AG09309 (cell line): Measurements from ENCODE around the gene LINS1.

Source experiments
- DNase-seq: peaks from one replicate; pipeline ENCODE4 v3.0.0-alpha.2; 2010; ENCODE audit warnings: low read depth
- H3K4me3 ChIP-seq: 2 replicates; pipeline ENCODE4 v1.5.1; 2011; ENCODE audit warnings: mild to moderate bottlenecking, low read depth, low read length, moderate library complexity; ENCODE audit not compliant: control insufficient read depth
- TF ChIP-seq, protein P1 (sequence below): IDR thresholded peaks from 2 replicates; pipeline ENCODE4 v1.5.1; 2011; ENCODE audit warnings: mild to moderate bottlenecking, low read depth, low read length, inconsistent platforms; ENCODE audit not compliant: insufficient read depth, control insufficient read depth; ENCODE audit errors: missing control alignments

Gene LINS1, protein sequence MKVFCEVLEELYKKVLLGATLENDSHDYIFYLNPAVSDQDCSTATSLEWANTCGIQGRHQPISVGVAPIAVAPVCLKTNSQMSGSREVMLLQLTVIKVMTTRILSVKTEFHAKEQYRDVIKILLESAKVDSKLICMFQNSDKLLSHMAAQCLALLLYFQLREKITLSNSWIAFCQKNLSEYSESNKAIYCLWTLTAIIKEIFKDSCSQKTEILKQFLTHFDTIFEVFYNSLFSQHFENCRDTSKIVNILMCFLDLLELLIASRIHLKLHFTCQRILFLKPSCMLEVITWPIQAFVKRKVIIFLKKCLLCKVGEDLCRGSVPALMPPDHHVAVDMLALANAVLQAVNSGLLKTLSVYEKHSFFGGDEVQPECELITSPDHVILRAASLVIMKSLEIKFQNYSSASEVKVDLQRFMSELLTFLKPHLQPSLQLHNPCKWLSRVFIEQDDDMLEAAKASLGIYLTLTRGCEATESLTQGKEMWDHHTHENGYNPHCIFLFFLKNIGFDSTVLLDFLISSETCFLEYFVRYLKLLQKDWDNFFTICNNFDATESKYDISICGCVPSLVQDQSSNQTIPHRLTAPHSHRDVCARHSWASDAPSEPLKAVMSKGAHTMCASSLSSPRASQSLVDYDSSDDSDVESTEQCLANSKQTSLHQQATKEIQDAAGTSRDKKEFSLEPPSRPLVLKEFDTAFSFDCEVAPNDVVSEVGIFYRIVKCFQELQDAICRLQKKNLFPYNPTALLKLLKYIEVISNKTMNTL

DNA sequence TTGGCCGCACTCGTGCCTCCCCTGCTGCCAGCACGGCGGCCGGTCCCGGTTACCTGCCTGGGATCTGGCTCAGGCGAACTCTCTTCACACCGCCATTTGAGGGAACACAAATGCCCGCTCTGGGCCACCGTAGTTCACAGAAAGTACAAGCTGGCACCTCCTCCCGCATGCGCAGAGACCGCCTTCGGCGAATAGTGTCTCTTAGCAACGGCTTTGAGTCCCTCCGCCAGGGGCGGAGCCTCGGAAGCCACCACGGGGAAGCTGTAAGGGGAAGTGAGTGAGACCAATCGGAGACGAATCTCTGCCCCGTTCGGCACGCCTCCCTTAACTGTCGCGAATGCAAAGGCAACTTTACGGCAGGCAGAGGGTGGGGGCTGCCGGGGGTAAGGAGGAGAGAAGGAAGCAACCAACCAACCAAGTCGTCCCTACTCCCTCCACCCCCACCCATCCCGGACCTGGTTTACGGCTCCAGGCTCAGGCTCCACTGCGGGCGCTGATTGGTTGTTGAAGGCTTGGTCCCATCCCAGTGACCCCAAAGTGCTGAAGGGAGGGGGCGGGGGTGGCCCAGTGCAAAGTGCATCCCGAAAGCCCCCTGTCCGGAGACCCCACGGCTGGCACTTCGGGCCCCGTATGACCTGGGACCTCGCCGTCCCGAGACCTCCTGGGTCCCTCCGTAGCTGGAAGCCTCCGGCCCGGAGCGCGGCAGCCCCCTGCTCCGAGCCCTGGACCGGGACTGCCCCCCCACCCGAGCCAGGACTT, at the start of gene LINS1, which contains the start of gene ASB7:
Gene LINS1, minus strand, starts transcription at position 121 of the 759 bp plus-strand sequence. CDS start 21,342 bp downstream, outside the sequence.
Gene ASB7, plus strand, starts transcription at position 526 of the 759 bp plus-strand sequence. CDS start 9,628 bp downstream, outside the sequence.
- TF ChIP-seq, protein P1, sequence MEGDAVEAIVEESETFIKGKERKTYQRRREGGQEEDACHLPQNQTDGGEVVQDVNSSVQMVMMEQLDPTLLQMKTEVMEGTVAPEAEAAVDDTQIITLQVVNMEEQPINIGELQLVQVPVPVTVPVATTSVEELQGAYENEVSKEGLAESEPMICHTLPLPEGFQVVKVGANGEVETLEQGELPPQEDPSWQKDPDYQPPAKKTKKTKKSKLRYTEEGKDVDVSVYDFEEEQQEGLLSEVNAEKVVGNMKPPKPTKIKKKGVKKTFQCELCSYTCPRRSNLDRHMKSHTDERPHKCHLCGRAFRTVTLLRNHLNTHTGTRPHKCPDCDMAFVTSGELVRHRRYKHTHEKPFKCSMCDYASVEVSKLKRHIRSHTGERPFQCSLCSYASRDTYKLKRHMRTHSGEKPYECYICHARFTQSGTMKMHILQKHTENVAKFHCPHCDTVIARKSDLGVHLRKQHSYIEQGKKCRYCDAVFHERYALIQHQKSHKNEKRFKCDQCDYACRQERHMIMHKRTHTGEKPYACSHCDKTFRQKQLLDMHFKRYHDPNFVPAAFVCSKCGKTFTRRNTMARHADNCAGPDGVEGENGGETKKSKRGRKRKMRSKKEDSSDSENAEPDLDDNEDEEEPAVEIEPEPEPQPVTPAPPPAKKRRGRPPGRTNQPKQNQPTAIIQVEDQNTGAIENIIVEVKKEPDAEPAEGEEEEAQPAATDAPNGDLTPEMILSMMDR, result no peak
- peak within 1 kb of the TSS; percentile 93 for H3K4me3 ChIP-seq
- peak; percentile 100 for DNase-seq

DNA sequence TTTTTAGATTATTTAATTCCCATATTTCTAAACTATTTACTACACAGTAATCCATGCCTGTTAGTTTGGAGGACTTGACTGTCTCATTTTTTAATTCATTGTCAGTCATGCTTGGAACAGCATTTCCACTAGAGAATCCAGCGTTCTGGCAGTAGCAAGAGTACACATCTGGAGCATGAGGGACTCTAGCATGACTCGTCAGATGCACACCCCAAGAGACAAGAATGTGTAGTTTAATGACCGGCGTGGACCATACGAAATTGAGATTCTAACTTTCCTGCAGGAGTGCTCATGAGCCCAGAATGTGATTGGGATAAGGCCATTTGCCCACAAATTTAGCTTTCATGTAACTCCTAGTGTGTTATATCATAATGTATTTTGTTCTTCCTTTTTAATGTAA, 49.3 kb upstream of the LINS1 start:
- TF ChIP-seq, protein P1, result peak; percentile 24
- H3K4me3 ChIP-seq, result no peak overlapping the region
- DNase-seq, result no peak

DNA sequence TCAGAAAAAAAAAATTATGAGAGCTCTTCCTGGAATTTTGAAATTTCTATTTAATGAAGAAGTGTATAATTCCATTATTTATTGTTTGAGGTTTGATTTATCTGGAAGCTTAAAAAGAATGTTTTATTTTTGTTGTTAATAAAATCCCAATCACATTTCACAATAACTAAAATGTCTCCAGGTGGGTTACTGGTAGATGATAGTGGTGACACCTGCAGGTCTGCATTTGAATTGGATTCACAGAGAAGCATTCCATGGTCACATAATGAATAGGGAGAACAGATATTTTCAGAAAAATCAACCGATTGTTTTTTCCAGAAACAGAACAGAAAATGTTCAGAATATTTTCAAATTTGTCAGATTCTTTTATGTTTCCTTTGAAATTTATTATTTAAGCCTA, 48.7 kb upstream of the LINS1 start:
- no peak overlapping the region for H3K4me3 ChIP-seq
- no peak for DNase-seq
- TF ChIP-seq, protein P1, result peak; percentile 13

DNA sequence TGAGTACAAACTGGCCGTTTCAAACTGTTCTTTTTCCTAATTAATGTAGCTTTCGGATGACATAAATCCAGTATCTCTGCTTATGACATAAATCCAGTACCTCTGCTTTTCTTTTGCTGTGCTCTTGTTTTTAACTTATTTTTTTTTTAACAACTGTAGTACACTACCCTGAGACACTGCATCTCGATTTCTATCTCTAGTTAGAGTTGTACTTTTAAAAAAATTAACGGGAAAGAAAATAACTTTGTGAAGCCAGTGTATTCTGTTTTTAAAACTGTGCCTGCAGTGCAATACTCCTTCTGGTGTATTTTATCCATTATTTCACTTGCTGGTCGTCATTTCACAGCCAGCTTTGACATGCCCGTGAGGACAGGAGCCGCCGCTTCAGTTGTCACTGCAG, 47.0 kb upstream of the LINS1 start:
- no peak overlapping the region for H3K4me3 ChIP-seq
- TF ChIP-seq, protein P1, result no peak
- no peak for DNase-seq

DNA sequence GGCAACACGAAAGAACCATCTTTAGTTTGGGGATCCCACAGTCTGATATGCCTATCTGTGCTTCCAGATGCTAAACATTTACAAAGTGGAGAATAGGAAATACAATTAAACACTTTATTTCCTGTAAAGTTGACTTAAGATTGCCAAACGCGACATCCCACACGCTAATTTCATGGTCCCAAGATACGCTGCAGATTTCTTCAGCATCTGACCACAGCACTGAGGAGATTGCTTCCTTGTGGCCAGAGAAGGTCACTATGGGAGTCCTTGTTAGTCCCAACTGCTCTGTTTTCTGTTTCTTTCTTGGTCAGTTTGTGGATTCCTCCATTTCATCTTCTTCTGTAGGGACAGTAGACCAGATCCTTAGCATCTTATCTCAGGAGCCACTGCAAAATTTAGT, 43.7 kb upstream of the LINS1 start:
- no peak for DNase-seq
- no peak overlapping the region for H3K4me3 ChIP-seq
- TF ChIP-seq, protein P1, result no peak

DNA sequence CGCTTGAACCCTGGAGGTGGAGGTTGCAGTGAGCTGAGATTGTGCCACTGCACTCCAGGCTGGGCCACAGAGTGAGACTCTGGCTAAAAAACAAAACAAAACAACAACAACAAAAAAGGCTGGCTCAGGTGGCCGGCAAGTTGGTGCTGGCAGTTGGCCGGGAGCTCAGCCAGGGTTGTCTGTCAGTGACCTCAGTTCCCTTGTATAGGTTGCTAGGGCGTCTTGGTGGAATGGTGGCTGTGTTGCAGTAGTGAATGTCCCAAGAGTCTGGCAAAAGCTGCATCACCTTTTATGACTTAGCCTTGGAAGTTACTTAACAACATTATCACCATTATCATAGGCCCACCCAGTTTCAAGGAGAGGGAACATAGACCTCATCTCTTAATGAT, 41.0 kb upstream of the LINS1 start:
- no peak for DNase-seq
- no peak overlapping the region for H3K4me3 ChIP-seq
- TF ChIP-seq, protein P1, result no peak
